Ovary (tissue), 3 donors: Measurements from ENCODE around the gene COLQ.
"Not testable (repeated sequence)": the region's sequence is repeated elsewhere in the genome, so short reads cannot be mapped to it uniquely, and the experiment has no call there.

ENCODE experiments used
- CTCF ChIP-seq, 3 donors: fragments of 450-650 bp in 2 of 3; fragments of 200-600 bp in 1 of 3; IDR thresholded peaks; one replicate each; pipeline versions ENCODE4 v1.5.1 to v1.8.0; 2016 to 2022; ENCODE audit warnings: antibody characterized with exemption in 3 of 3, mild to moderate bottlenecking in 1 of 3
- POLR2A ChIP-seq: fragments of 450-650 bp; IDR thresholded peaks from one replicate; pipeline ENCODE4 v1.6.1; 2017; ENCODE audit warnings: antibody characterized with exemption, mild to moderate bottlenecking, moderate library complexity
- donor health status: DM: no; HTN: no; CAD: no.

- TF ChIP-seq CTCF (IDR thresholded peaks at IDR 0.05); POLR2A: not testable (repeated sequence)
Observed at GRCh38 chr3:15484551-15484950, 37.0 kb downstream of the COLQ start.
